ENCODE results near the gene RPL35A. TPM values are rescaled to one million over a fixed set of nuclear protein-coding genes. Genes with fewer than 3 reads are reported as not detected.
"Not testable (repeated sequence)": the region's sequence is repeated elsewhere in the genome, so short reads cannot be mapped to it uniquely, and the experiment has no call there.

The RPL35A gene
- 1,000 to 10,000 TPM in 11 of 12 donors, not detected in 1; 1,356 to 4,145 (median 1,792) TPM for polyA plus RNA-seq (ENCODE audit: insufficient read length in 12 of 12)
- long read RNA-seq, donor 1, transcript RPL35A-207 (2 exons, 687 nt), result minor isoform, 151 of 3,982 reads
- long read RNA-seq, donor 1, transcript RPL35A-208 (4 exons, 677 nt), result minor isoform, 112 of 3,982 reads
- long read RNA-seq, donor 1, transcript RPL35A-206 (5 exons, 1,444 nt), result major isoform, 1,795 of 3,982 reads
- long read RNA-seq, donor 1, transcript RPL35A-205 (5 exons, 553 nt), result minor isoform, 25 of 3,982 reads
- long read RNA-seq, donor 1, partial matches to known transcripts, result 1,666 of 3,982 reads
- long read RNA-seq, donor 1, other reads (novel, unspliced or antisense), result 206 of 3,982 reads
- long read RNA-seq, donor 2, transcript RPL35A-207 (2 exons, 687 nt), result minor isoform, 186 of 3,994 reads
- long read RNA-seq, donor 2, transcript RPL35A-206 (5 exons, 1,444 nt), result major isoform, 1,877 of 3,994 reads
- long read RNA-seq, donor 2, transcript RPL35A-208 (4 exons, 677 nt), result minor isoform, 170 of 3,994 reads
- long read RNA-seq, donor 2, transcript RPL35A-209 (3 exons, 579 nt), result minor isoform, 26 of 3,994 reads
- long read RNA-seq, donor 2, partial matches to known transcripts, result 1,495 of 3,994 reads
- long read RNA-seq, donor 2, other reads (novel, unspliced or antisense), result 205 of 3,994 reads
- long read RNA-seq, donor 3, transcript RPL35A-209 (3 exons, 579 nt), result minor isoform, 42 of 2,496 reads
- long read RNA-seq, donor 3, transcript RPL35A-208 (4 exons, 677 nt), result minor isoform, 174 of 2,496 reads
- long read RNA-seq, donor 3, transcript RPL35A-207 (2 exons, 687 nt), result minor isoform, 88 of 2,496 reads
- long read RNA-seq, donor 3, transcript RPL35A-206 (5 exons, 1,444 nt), result major isoform, 803 of 2,496 reads
- long read RNA-seq, donor 3, partial matches to known transcripts, result 1,289 of 2,496 reads
- long read RNA-seq, donor 3, other reads (novel, unspliced or antisense), result 84 of 2,496 reads
- long read RNA-seq, donor 4, transcript RPL35A-208 (4 exons, 677 nt), result minor isoform, 140 of 2,374 reads
- long read RNA-seq, donor 4, transcript RPL35A-209 (3 exons, 579 nt), result minor isoform, 32 of 2,374 reads
- long read RNA-seq, donor 4, transcript RPL35A-206 (5 exons, 1,444 nt), result major isoform, 711 of 2,374 reads
- long read RNA-seq, donor 4, transcript RPL35A-207 (2 exons, 687 nt), result minor isoform, 90 of 2,374 reads
- long read RNA-seq, donor 4, partial matches to known transcripts, result 1,308 of 2,374 reads
- long read RNA-seq, donor 4, other reads (novel, unspliced or antisense), result 78 of 2,374 reads
- long read RNA-seq, donor 5, transcript RPL35A-205 (5 exons, 553 nt), result minor isoform, 39 of 3,823 reads
- long read RNA-seq, donor 5, transcript RPL35A-207 (2 exons, 687 nt), result minor isoform, 77 of 3,823 reads
- long read RNA-seq, donor 5, transcript RPL35A-206 (5 exons, 1,444 nt), result major isoform, 2,219 of 3,823 reads
- long read RNA-seq, donor 5, transcript RPL35A-208 (4 exons, 677 nt), result minor isoform, 145 of 3,823 reads
- long read RNA-seq, donor 5, partial matches to known transcripts, result 1,022 of 3,823 reads
- long read RNA-seq, donor 5, other reads (novel, unspliced or antisense), result 280 of 3,823 reads
- long read RNA-seq, donor 6, transcript RPL35A-206 (5 exons, 1,444 nt), result major isoform, 976 of 3,307 reads
- long read RNA-seq, donor 6, transcript RPL35A-207 (2 exons, 687 nt), result minor isoform, 119 of 3,307 reads
- long read RNA-seq, donor 6, transcript RPL35A-209 (3 exons, 579 nt), result minor isoform, 39 of 3,307 reads
- long read RNA-seq, donor 6, transcript RPL35A-208 (4 exons, 677 nt), result minor isoform, 219 of 3,307 reads
- long read RNA-seq, donor 6, partial matches to known transcripts, result 1,823 of 3,307 reads
- long read RNA-seq, donor 6, other reads (novel, unspliced or antisense), result 116 of 3,307 reads
- long read RNA-seq, donor 7, transcript RPL35A-207 (2 exons, 687 nt), result minor isoform, 84 of 2,196 reads
- long read RNA-seq, donor 7, transcript RPL35A-209 (3 exons, 579 nt), result minor isoform, 21 of 2,196 reads
- long read RNA-seq, donor 7, transcript RPL35A-208 (4 exons, 677 nt), result minor isoform, 127 of 2,196 reads
- long read RNA-seq, donor 7, transcript RPL35A-206 (5 exons, 1,444 nt), result major isoform, 816 of 2,196 reads
- long read RNA-seq, donor 7, partial matches to known transcripts, result 1,011 of 2,196 reads
- long read RNA-seq, donor 7, other reads (novel, unspliced or antisense), result 118 of 2,196 reads
- long read RNA-seq, donor 8, transcript RPL35A-205 (5 exons, 553 nt), result minor isoform, 33 of 3,803 reads
- long read RNA-seq, donor 8, transcript RPL35A-208 (4 exons, 677 nt), result minor isoform, 141 of 3,803 reads
- long read RNA-seq, donor 8, transcript RPL35A-206 (5 exons, 1,444 nt), result major isoform, 1,899 of 3,803 reads
- long read RNA-seq, donor 8, transcript RPL35A-207 (2 exons, 687 nt), result minor isoform, 83 of 3,803 reads
- long read RNA-seq, donor 8, partial matches to known transcripts, result 1,412 of 3,803 reads
- long read RNA-seq, donor 8, other reads (novel, unspliced or antisense), result 204 of 3,803 reads
- long read RNA-seq, donor 9, transcript RPL35A-209 (3 exons, 579 nt), result minor isoform, 47 of 2,977 reads
- long read RNA-seq, donor 9, transcript RPL35A-206 (5 exons, 1,444 nt), result major isoform, 1,095 of 2,977 reads
- long read RNA-seq, donor 9, transcript RPL35A-208 (4 exons, 677 nt), result minor isoform, 212 of 2,977 reads
- long read RNA-seq, donor 9, transcript RPL35A-207 (2 exons, 687 nt), result minor isoform, 115 of 2,977 reads
- long read RNA-seq, donor 9, partial matches to known transcripts, result 1,364 of 2,977 reads
- long read RNA-seq, donor 9, other reads (novel, unspliced or antisense), result 120 of 2,977 reads
- long read RNA-seq, donor 10, transcript RPL35A-207 (2 exons, 687 nt), result minor isoform, 97 of 3,245 reads
- long read RNA-seq, donor 10, transcript RPL35A-205 (5 exons, 553 nt), result minor isoform, 22 of 3,245 reads
- long read RNA-seq, donor 10, transcript RPL35A-206 (5 exons, 1,444 nt), result major isoform, 1,391 of 3,245 reads
- long read RNA-seq, donor 10, transcript RPL35A-208 (4 exons, 677 nt), result minor isoform, 221 of 3,245 reads
- long read RNA-seq, donor 10, partial matches to known transcripts, result 1,348 of 3,245 reads
- long read RNA-seq, donor 10, other reads (novel, unspliced or antisense), result 134 of 3,245 reads
- long read RNA-seq, donor 11, transcript RPL35A-208 (4 exons, 677 nt), result minor isoform, 180 of 4,317 reads
- long read RNA-seq, donor 11, transcript RPL35A-207 (2 exons, 687 nt), result minor isoform, 136 of 4,317 reads
- long read RNA-seq, donor 11, transcript RPL35A-206 (5 exons, 1,444 nt), result major isoform, 1,918 of 4,317 reads
- long read RNA-seq, donor 11, transcript RPL35A-209 (3 exons, 579 nt), result minor isoform, 36 of 4,317 reads
- long read RNA-seq, donor 11, partial matches to known transcripts, result 1,788 of 4,317 reads
- long read RNA-seq, donor 11, other reads (novel, unspliced or antisense), result 225 of 4,317 reads

DNA sequence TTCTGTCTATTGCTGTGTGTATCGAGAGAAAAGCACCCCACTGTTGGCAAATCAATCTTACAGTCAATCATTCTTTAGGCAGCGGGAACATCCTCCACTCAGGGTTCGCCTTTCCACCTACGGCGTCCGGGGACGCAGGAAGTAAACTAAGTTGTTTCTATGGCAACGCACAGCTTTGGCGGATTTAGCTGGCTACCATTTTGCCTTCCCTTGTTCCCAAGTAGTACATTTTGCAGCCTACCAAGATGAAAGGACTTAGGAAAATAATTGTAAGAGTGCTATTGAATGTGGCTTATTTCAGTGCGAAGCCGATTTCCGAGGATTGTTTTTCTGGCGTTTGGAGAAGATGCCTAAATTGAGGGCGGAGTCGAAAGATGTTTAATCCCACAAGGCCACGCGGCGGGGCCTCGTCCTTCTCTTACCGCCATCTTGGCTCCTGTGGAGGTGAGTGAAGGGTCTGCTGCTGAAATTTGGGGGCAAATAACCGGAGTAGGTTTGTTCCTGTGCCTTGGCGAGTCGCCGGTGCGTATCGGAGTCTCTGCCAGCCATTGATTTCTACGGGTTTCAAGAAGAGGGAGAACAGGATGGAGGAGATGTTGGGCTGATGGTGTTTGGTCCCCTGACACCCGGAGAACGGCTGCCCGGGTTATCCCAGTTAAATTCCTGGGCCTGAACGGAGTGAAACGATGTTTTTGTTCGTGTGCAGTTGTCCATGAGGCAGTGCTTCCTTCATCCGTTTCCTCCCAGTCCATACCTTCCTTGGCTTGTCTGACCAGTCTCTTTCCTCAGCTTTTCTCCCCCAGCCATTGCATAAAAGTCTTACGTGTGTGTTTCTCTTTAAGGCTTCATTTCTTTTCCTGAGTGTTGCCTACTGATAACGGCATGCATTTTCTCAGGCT lies at the start of gene RPL35A:
Gene RPL35A, plus strand, starts transcription at position 413 of the 899 bp plus-strand sequence. CDS start 778 bp downstream, outside the sequence.
- peak; percentile 98 for DNase-seq

DNA sequence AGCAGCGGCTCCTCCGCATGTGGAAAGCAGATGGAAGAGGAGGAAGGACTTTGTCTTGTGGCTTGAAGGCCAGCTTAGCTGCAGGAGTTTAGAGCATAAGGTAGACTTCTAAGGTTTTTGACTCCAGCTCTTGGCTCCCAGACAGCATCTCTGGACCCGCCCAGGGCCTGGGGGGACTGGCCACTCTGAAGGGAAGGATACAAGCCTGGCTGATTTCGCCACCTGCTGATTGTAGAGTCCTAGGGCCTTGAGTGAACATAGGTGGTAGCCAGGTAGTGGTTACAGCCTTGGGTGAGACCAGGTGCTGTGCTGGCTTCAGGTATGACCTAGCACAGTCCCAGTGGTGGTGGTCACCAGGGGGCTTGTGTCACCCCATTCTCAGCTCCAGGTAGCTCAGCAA lies 48.4 kb upstream of the RPL35A start:
- no peak for DNase-seq

GRCh38 chr3:197906023-197906849 lies 43.8 kb upstream of the RPL35A start:
- peak; percentile 91 for DNase-seq

DNA sequence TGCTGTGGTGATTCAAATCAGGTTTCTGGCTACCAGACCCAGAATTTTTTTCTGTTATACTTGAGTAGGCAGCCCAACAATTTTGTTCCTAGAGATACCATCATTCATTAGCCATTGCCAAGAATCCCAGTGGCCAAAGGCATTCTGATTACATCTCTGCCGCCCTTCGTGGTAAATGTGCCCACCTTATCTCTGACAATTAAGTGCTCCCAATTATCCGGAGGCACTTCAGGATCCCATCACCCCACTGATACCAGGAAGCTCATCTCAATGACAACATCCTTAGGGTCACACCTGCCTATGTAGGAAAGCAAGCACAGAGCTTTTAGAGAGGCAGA lies 43.2 kb upstream of the RPL35A start:
- DNase-seq, result no peak

DNA sequence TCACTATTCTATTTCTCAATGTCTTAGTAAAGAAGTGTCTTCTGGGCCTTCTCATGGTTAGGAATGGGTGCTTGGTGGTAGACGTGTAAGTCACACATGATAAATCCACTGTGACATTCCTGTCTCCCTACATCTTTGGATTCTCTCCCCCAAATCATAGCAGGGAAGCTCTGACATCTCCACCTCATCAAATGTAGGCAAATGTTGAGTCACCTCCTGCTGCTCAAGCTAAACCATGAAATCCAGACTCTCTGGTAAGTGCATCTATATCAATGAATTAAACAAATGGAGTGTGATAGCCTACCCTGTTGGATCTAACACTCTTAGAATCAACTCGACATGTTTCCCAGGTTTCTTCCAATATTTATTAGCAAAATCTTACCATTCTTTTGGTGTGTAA lies 42.8 kb upstream of the RPL35A start:
- DNase-seq, result no peak

GRCh38 chr3:197908550-197908949 lies 41.4 kb upstream of the RPL35A start:
- not testable (repeated sequence) for DNase-seq

DNA sequence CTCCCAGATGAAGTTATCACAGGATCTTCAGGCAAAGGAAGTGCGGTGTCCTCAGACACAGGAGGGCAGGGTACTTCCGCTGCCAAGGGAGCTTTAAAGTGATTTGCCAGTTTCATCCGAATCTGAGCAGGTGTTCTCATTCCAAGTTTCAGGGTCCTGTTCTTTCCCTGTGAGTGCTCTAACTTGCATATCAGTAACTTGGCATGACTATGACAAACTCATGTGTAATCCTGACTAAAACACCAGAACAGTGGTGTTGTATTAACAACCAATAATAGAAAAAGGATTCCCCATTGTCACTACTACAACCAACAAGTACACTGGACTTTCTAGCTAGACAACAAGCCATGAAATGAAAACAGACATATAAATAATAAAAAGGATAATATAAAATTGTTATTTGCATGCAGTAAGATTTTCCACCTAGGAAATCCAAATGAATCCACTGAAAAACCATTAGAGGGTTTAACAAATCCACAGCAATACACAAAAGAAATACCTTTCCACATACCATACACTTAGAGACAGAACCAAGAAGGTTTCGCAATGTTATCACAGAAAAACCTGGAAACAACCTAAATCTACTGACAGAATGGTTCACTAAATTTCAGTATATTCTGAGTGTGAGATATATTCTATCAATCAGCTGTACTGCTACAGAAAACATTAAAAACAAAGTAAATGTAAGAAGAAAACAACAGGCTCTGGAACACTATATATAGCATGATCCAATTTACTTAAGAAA lies 40.9 kb upstream of the RPL35A start:
- no peak for DNase-seq

DNA sequence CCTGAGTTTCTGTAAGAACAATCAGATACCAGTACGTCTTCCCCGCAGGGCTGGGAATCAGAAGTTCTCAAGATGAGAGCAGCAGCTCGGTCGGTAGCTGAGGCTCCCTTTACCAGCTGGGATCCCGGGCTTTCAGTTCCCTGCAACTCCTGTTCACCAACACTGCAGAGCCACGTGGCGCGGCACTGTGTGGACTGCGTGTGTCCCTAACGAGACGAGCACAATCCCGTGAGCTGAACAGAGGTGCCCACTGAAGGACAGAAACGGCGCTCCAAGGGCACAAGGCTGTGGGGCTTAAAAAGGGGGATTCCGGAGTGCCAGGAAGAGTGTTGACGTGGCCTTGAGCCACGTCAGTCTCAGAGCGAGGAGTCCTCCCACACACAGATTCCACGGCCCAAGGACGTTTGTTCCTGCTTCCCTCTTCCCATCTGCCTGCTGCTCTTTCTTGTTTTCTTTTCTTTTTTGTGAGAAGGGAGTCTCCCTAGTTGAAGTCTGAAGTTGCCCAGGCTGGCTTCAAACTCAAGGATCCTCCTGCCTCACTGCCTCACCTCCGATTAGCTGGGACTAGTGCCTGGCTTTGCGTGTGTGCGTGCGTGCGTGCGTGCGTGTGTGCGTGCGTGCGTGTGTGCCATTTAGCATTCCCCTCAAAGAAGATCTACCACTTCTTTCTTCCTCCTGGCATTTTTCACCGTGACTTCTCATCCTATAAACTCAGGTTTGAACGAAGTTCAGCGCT lies 37.1 kb upstream of the RPL35A start:
- no peak for DNase-seq

DNA sequence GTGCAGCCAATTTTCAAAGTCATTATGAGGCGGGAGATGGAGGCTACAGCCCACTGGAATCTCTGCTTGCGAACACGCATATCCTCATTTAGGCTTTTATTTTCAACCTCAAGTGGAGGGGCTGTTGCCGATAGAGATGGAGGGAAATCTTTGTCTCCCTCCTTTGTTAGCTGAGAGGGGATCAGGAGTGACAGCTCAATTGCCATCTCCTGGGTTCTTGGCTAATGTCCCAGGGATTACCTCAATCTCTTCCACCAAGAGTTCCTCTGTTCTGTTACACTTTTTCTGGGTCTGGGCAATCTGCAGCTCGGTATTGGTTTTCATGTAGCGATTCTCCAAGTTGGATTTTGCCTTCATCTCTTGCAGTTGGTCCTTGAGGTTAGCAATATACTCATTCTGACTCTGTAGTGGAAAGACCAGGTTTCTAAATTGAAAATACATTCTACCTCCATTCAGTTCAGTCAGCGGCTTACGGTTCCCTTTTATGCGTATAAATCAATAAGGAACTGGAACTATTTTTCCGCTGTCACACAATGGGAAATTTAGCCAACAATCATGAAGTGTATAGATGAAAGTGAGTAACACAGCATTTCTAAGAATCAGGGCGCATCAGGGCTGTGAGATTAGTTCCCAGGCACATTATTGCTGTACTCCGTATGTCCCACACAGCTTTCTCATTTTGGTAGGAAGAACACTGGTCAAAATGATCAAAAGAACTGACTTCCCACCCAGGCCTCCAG lies 36.2 kb upstream of the RPL35A start:
- no peak for DNase-seq

DNA sequence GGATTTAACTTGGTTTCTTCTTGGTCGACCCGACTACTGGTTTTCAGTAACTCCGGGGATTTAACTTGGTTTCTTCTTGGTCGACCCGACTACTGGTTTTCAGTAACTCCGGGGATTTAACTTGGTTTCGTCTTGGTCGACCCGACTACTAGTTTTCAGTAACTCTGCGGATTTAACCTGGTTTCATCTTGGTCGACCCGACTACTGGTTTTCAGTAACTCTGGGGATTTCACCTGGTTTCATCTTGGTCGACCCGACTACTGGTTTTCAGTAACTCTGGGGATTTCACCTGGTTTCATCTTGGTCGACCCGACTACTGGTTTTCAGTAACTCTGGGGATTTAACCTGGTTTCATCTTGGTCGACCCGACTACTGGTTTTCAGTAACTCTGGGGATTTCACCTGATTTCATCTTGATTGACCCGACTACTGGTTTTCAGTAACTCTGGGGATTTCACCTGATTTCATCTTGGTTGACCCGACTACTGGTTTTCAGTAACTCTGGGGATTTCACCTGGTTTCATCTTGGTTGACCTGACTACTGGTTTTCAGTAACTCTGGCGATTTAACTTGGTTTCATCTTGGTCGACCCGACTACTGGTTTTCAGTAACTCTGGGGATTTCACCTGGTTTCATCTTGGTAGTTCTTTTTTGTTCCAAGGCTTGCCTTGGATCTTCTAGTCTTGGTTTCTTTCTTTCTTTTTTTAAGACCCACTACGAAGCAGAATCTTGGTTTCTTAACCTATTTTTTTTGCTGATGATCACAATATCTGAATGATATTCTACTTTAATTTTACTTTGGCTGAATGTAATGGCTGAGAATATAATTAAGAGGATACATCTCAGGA lies 28.3 kb upstream of the RPL35A start:
- DNase-seq, result not testable (repeated sequence)

GRCh38 chr3:197926418-197926817 lies 23.6 kb upstream of the RPL35A start:
- no peak for DNase-seq

DNA sequence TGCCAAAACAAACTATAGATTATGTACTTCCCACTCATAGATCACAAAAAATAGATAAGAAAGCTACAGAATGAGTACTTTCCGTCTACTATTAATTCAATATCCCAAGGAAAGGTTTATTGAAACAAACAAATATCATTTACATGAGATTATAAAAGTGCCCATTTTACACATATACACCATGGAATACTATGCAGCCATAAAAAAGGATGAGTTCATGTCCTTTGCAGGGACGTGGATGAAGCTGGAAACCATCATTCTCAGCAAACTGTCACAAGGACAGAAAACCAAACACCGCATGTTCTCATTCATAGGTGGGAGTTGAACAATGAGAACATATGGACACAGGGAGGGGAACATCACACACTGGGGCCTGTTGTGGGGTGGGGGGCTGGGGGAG lies 22.4 kb upstream of the RPL35A start:
- DNase-seq, result not testable (repeated sequence)
